Smooth muscle cell of the pulmonary artery (primary cell): Measurements from ENCODE around the gene GMNN. TPM values are rescaled to one million over a fixed set of nuclear protein-coding genes. Genes with fewer than 3 reads are reported as not detected.

Experiments
- total RNA-seq: library from RNA; depleted of rRNA; stranded (reverse); fragments of >200 nt; gene quantifications from 2 replicates; pipeline ENCODE4 v1.2.3, GENCODE V29; 2014

The GMNN gene
- 6.9 and 15.3 TPM in 2 replicates for total RNA-seq

DNA sequence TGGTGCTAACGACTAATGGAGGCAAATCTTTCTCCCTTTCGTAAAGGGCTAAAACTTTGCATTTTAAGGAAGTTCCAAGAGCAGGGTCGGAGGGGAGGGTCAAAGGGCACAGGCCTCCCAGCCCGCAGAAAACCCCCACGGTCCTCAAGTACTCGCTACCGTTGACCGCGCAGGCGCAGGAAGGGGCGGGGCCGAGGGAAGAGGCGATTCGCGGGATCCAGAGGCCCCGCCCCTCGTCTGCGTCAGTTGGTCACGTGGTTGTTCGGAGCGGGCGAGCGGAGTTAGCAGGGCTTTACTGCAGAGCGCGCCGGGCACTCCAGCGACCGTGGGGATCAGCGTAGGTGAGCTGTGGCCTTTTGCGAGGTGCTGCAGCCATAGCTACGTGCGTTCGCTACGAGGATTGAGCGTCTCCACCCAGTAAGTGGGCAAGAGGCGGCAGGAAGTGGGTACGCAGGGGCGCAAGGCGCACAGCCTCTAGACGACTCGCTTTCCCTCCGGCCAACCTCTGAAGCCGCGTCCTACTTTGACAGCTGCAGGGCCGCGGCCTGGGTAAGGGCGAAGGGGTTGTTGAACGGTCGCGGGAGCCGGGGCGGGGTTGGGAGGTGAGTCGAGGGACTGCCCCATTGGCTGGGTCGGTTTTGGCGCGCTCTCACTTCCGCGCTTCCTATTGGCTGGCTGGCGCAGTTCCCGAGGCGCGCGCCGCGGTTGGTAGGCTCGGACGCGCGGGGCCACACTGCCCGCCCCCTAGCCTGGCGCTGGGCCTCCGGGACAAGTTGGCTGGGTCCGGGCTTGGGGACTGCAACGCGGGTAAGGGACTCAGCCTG is at the start of gene GMNN:
Gene GMNN (plus strand): TSS at position 242 of the 824 bp plus-strand sequence. CDS start 2,310 bp downstream, outside the sequence.

DNA sequence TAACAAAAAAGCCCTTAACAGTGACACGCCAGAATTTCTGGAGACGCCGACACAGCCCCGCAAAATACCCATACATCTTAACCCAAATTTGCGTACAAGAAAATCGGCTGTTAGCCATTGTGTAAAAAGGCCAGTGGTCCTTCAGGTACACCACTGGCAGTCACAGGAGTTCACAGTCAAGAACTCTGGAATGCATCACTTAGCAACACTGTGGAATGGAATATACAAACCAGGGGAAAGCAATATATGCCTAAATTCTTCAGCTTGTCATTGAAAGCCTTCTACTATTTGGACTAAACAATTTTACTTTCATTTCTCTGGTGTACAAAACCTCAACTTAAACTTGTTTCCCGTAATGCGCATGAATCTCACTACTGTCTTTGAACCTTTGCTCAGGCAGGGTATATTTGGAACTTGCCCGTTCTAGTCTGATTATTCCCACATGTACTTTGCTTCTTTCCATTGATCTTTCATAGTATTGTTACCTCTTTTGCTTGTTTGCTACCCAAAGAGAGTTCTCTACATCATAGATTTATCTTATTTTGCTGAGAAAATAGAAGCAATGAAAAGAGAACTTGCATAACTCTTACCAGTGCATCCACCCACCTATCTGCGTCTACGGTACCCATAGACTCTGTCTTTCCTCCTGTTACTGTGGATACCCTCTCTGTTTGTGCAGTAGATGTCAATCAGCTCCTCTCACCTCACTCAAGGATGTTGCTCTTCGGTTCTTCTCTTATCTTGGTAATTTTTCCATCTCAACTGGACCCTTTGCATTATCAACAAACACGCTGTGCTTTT is 24.2 kb downstream of the GMNN start, which contains the start of gene ARMH2:
Gene ARMH2 (minus strand): TSS at position 178 of the 801 bp plus-strand sequence. CDS start 60 bp downstream, at position 118.

Other genes starting within 250 kb of the GMNN start
- 0.07 and 0.10 TPM in 2 replicates for gene KIAA0319, start 128.7 kb upstream of the GMNN start, total RNA-seq
- gene TDP2, start 108.0 kb upstream of the GMNN start, total RNA-seq = 28.9 and 30.4 TPM in 2 replicates
- gene ACOT13, start 107.9 kb upstream of the GMNN start, total RNA-seq = 8.2 and 8.7 TPM in 2 replicates
- 128 and 169 TPM in 2 replicates for gene C6orf62, start 55.8 kb upstream of the GMNN start, total RNA-seq
- not detected in 2 replicates for gene ARMH2, start 24.0 kb downstream of the GMNN start, total RNA-seq
- gene RIPOR2, start 161.0 kb downstream of the GMNN start, total RNA-seq = 0.40 and 2.9 TPM in 2 replicates